HEK293 (cell line): Measurements from ENCODE around the gene VGLL4.

Experiments
- INSM2 ChIP-seq: fragments of 450-650 bp; formaldehyde crosslinking; IDR thresholded peaks from 2 replicates; pipeline ENCODE4 v1.5.1; 2016; ENCODE audit warnings: missing biosample characterization, missing genetic modification characterization
- KLF10 ChIP-seq: fragments of 450-650 bp; IDR thresholded peaks from 2 replicates; pipeline ENCODE4 v1.5.1; 2018; ENCODE audit warnings: missing biosample characterization, mild to moderate bottlenecking, missing genetic modification characterization
- MEIS1 ChIP-seq: sonication (generic); formaldehyde crosslinking; IDR thresholded peaks from 2 replicates; pipeline ENCODE4 v1.8.1; 2022; ENCODE audit warnings: missing genetic modification reagents, mild to moderate bottlenecking, borderline replicate concordance
- RBAK ChIP-seq: fragments of 450-650 bp; formaldehyde crosslinking; IDR thresholded peaks from 2 replicates; pipeline ENCODE4 v1.5.1; 2016; ENCODE audit warnings: missing biosample characterization, missing genetic modification characterization
- SP2 ChIP-seq: fragments of 450-650 bp; formaldehyde crosslinking; IDR thresholded peaks from 2 replicates; pipeline ENCODE4 v1.5.1; 2016; ENCODE audit warnings: missing biosample characterization, missing genetic modification characterization
- ZBTB1 ChIP-seq: fragments of 450-650 bp; formaldehyde crosslinking; IDR thresholded peaks from 2 replicates; pipeline ENCODE4 v1.5.1; 2016; ENCODE audit warnings: missing biosample characterization, missing genetic modification characterization
- ZBTB11 ChIP-seq: fragments of 450-650 bp; formaldehyde crosslinking; conservative IDR thresholded peaks from 2 replicates; pipeline ENCODE4 v1.5.1; 2016; ENCODE audit warnings: low read depth, missing biosample characterization, missing genetic modification characterization
- ZBTB17 ChIP-seq: fragments of 450-650 bp; formaldehyde crosslinking; IDR thresholded peaks from 2 replicates; pipeline ENCODE4 v1.5.1; 2016; ENCODE audit warnings: missing biosample characterization, missing genetic modification characterization
- ZFP69B ChIP-seq: fragments of 450-650 bp; formaldehyde crosslinking; IDR thresholded peaks from 2 replicates; pipeline ENCODE4 v1.5.1; 2016; ENCODE audit warnings: missing biosample characterization, missing genetic modification characterization
- ZNF114 ChIP-seq: fragments of 450-650 bp; formaldehyde crosslinking; IDR thresholded peaks from 2 replicates; pipeline ENCODE4 v1.5.0; 2017; ENCODE audit warnings: missing biosample characterization, missing genetic modification characterization
- ZNF133 ChIP-seq: fragments of 450-650 bp; formaldehyde crosslinking; IDR thresholded peaks from 2 replicates; pipeline ENCODE4 v1.5.1; 2016; ENCODE audit warnings: missing biosample characterization, missing genetic modification characterization
- ZNF146 ChIP-seq: fragments of 450-650 bp; formaldehyde crosslinking; IDR thresholded peaks from 2 replicates; pipeline ENCODE4 v1.5.1; 2016; ENCODE audit warnings: missing biosample characterization, missing genetic modification characterization
- ZNF16 ChIP-seq: fragments of 450-650 bp; formaldehyde crosslinking; IDR thresholded peaks from 2 replicates; pipeline ENCODE4 v1.5.1; 2016; ENCODE audit warnings: low read depth, missing biosample characterization, missing genetic modification characterization
- ZNF184 ChIP-seq: fragments of 450-650 bp; IDR thresholded peaks from 2 replicates; pipeline ENCODE4 v1.5.1; 2018; ENCODE audit warnings: missing biosample characterization, mild to moderate bottlenecking, missing genetic modification characterization
- ZNF19 ChIP-seq: fragments of 450-650 bp; formaldehyde crosslinking; IDR thresholded peaks from 2 replicates; pipeline ENCODE4; 2016; ENCODE audit warnings: missing biosample characterization, missing genetic modification characterization, low read depth
- ZNF223 ChIP-seq: fragments of 450-650 bp; formaldehyde crosslinking; IDR thresholded peaks from 2 replicates; pipeline ENCODE4 v1.5.1; 2016; ENCODE audit warnings: missing biosample characterization, missing genetic modification characterization
- ZNF302 ChIP-seq: fragments of 450-650 bp; formaldehyde crosslinking; IDR thresholded peaks from 2 replicates; pipeline ENCODE4 v1.5.1; 2016; ENCODE audit warnings: missing biosample characterization, missing genetic modification characterization, low read depth
- ZNF354C ChIP-seq: fragments of 450-650 bp; formaldehyde crosslinking; IDR thresholded peaks from 2 replicates; pipeline ENCODE4 v1.5.1; 2016; ENCODE audit warnings: missing biosample characterization, missing genetic modification characterization, low read depth, borderline replicate concordance
- ZNF426 ChIP-seq: fragments of 450-650 bp; formaldehyde crosslinking; IDR thresholded peaks from 2 replicates; pipeline ENCODE4 v1.5.1; 2017; ENCODE audit warnings: missing biosample characterization, missing genetic modification characterization, mild to moderate bottlenecking, inconsistent platforms, moderate library complexity
- ZNF449 ChIP-seq: fragments of 450-650 bp; formaldehyde crosslinking; IDR thresholded peaks from 2 replicates; pipeline ENCODE4 v1.5.1; 2017; ENCODE audit warnings: missing biosample characterization, mild to moderate bottlenecking, missing genetic modification characterization, moderate library complexity
- ZNF530 ChIP-seq: fragments of 450-650 bp; formaldehyde crosslinking; IDR thresholded peaks from 2 replicates; pipeline ENCODE4 v1.5.1; 2016; ENCODE audit warnings: low read depth, missing biosample characterization, missing genetic modification characterization
- ZNF571 ChIP-seq: fragments of 450-650 bp; formaldehyde crosslinking; IDR thresholded peaks from 2 replicates; pipeline ENCODE4 v1.5.0; 2017; ENCODE audit warnings: missing biosample characterization, missing genetic modification characterization
- ZNF600 ChIP-seq: fragments of 450-650 bp; formaldehyde crosslinking; IDR thresholded peaks from 2 replicates; pipeline ENCODE4 v1.5.1; 2016; ENCODE audit warnings: missing biosample characterization, missing genetic modification characterization
- ZNF776 ChIP-seq: fragments of 450-650 bp; formaldehyde crosslinking; IDR thresholded peaks from 2 replicates; pipeline ENCODE4 v1.5.0; 2017; ENCODE audit warnings: missing biosample characterization, missing genetic modification characterization, borderline replicate concordance
- ZNF830 ChIP-seq: fragments of 450-650 bp; IDR thresholded peaks from 2 replicates; pipeline ENCODE4 v1.5.0; 2018; ENCODE audit warnings: missing biosample characterization, missing genetic modification characterization, low read depth, mild to moderate bottlenecking, moderate library complexity
- ZNF837 ChIP-seq: fragments of 450-650 bp; formaldehyde crosslinking; IDR thresholded peaks from 2 replicates; pipeline ENCODE4 v1.5.1; 2016; ENCODE audit warnings: missing biosample characterization, missing genetic modification characterization
- ZNF843 ChIP-seq: fragments of 450-650 bp; formaldehyde crosslinking; IDR thresholded peaks from 2 replicates; pipeline ENCODE4 v1.5.1; 2016; ENCODE audit warnings: missing biosample characterization, missing genetic modification characterization
- ZSCAN4 ChIP-seq: fragments of 450-650 bp; formaldehyde crosslinking; IDR thresholded peaks from 2 replicates; pipeline ENCODE4 v1.5.1; 2017; ENCODE audit warnings: missing biosample characterization, missing genetic modification characterization
- ZXDB ChIP-seq: fragments of 450-650 bp; formaldehyde crosslinking; IDR thresholded peaks from 2 replicates; pipeline ENCODE4 v1.5.1; 2016; ENCODE audit warnings: missing biosample characterization, missing genetic modification characterization
- TF ChIP-seq, protein P1 (sequence below): fragments of 450-650 bp; formaldehyde crosslinking; IDR thresholded peaks from 2 replicates; pipeline ENCODE4 v1.5.1; 2016; ENCODE audit warnings: missing biosample characterization, missing genetic modification characterization, borderline replicate concordance

Gene VGLL4

GRCh38 chr3:11641683-11642430 lies 1.9 kb downstream of the VGLL4 start (continued):
- no peak for TF ChIP-seq ZNF354C (tag by site-specific recombination)
- TF ChIP-seq ZNF223 (tag by site-specific recombination): no peak
- 0 out of 2 replicates have a peak, but pooled peaks have one; percentile 0 for TF ChIP-seq KLF10 (tag by site-specific recombination)
- TF ChIP-seq ZNF843 (tag by site-specific recombination): 0 out of 2 replicates have a peak, but pooled peaks have one; percentile 16
- no peak for TF ChIP-seq ZNF449 (tag by site-specific recombination)
- TF ChIP-seq ZBTB1 (tag by site-specific recombination): no peak
- TF ChIP-seq ZNF571 (tag by site-specific recombination): no peak
- no peak for TF ChIP-seq ZNF302 (tag by site-specific recombination)
- TF ChIP-seq ZXDB (tag by site-specific recombination): 0 out of 2 replicates have a peak, but pooled peaks have one; percentile 20
- no peak for TF ChIP-seq ZNF530
- no peak for TF ChIP-seq INSM2 (tag by site-specific recombination)
- no peak for TF ChIP-seq ZNF146
- TF ChIP-seq ZNF19: no peak
- TF ChIP-seq ZNF837 (tag by site-specific recombination): no peak
- TF ChIP-seq ZSCAN4 (tag by site-specific recombination): no peak
- TF ChIP-seq ZNF114: no peak
- no peak for TF ChIP-seq ZBTB11 (tag by site-specific recombination)
- no peak for TF ChIP-seq ZNF776
- no peak for TF ChIP-seq RBAK (tag by site-specific recombination)
- TF ChIP-seq ZNF133 (tag by site-specific recombination): no peak
- no peak for TF ChIP-seq ZFP69B (tag by site-specific recombination)
- no peak for TF ChIP-seq ZNF184 (tag by site-specific recombination)
- TF ChIP-seq MEIS1 (CRISPR knock-in tag): no peak
- TF ChIP-seq, protein P1, sequence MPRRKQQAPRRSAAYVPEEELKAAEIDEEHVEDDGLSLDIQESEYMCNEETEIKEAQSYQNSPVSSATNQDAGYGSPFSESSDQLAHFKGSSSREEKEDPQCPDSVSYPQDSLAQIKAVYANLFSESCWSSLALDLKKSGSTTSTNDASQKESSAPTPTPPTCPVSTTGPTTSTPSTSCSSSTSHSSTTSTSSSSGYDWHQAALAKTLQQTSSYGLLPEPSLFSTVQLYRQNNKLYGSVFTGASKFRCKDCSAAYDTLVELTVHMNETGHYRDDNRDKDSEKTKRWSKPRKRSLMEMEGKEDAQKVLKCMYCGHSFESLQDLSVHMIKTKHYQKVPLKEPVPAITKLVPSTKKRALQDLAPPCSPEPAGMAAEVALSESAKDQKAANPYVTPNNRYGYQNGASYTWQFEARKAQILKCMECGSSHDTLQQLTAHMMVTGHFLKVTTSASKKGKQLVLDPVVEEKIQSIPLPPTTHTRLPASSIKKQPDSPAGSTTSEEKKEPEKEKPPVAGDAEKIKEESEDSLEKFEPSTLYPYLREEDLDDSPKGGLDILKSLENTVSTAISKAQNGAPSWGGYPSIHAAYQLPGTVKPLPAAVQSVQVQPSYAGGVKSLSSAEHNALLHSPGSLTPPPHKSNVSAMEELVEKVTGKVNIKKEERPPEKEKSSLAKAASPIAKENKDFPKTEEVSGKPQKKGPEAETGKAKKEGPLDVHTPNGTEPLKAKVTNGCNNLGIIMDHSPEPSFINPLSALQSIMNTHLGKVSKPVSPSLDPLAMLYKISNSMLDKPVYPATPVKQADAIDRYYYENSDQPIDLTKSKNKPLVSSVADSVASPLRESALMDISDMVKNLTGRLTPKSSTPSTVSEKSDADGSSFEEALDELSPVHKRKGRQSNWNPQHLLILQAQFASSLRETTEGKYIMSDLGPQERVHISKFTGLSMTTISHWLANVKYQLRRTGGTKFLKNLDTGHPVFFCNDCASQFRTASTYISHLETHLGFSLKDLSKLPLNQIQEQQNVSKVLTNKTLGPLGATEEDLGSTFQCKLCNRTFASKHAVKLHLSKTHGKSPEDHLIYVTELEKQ (tag by site-specific recombination): no peak
- 0 out of 2 replicates have a peak, but pooled peaks have one; percentile 34 for TF ChIP-seq ZNF600 (tag by site-specific recombination)
- no peak for TF ChIP-seq ZNF830 (tag by site-specific recombination)
- peak; percentile 70 for TF ChIP-seq ZBTB17 (tag by site-specific recombination)
- no peak for TF ChIP-seq ZNF16 (tag by site-specific recombination)
- no peak for TF ChIP-seq ZNF426 (tag by site-specific recombination)
- no peak for TF ChIP-seq SP2 (tag by site-specific recombination)
